GM21447 (cell line): ENCODE data around the gene CDH23.

ENCODE experiments used
- ATAC-seq: cut with Tn5 transposase; IDR thresholded peaks from one replicate; pipeline ENCODE4 v1.9.1; 2021; ENCODE audit not compliant: unreplicated experiment

CDH23 gene

GRCh38 chr10:71746344-71747037 is 349.8 kb downstream of the CDH23 start:
- no peak for ATAC-seq

DNA sequence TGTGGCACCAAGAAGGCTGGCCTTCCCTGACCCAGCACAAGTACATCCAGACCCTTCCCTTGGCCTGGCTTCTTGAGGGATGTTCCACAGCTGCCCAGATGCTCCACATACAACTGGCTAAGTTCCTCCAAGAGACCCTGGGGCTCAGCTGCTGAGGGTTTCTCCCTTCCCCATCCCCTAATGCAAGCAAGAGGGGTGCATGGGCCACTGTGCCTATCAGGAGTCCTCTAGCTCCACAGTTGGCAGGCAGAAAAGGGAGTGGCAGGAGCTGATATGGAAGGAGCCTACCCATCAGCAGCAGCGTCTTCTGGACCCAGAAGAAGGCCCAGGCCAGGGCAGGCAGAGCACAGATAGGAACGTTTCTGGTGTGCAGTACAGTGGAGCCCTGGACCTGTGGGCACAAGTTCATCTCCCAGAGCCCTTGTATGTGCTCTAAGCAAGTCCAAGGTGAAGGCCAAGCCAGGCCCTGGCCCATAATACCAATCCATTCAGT is 350.4 kb downstream of the CDH23 start:
- no peak for ATAC-seq

DNA sequence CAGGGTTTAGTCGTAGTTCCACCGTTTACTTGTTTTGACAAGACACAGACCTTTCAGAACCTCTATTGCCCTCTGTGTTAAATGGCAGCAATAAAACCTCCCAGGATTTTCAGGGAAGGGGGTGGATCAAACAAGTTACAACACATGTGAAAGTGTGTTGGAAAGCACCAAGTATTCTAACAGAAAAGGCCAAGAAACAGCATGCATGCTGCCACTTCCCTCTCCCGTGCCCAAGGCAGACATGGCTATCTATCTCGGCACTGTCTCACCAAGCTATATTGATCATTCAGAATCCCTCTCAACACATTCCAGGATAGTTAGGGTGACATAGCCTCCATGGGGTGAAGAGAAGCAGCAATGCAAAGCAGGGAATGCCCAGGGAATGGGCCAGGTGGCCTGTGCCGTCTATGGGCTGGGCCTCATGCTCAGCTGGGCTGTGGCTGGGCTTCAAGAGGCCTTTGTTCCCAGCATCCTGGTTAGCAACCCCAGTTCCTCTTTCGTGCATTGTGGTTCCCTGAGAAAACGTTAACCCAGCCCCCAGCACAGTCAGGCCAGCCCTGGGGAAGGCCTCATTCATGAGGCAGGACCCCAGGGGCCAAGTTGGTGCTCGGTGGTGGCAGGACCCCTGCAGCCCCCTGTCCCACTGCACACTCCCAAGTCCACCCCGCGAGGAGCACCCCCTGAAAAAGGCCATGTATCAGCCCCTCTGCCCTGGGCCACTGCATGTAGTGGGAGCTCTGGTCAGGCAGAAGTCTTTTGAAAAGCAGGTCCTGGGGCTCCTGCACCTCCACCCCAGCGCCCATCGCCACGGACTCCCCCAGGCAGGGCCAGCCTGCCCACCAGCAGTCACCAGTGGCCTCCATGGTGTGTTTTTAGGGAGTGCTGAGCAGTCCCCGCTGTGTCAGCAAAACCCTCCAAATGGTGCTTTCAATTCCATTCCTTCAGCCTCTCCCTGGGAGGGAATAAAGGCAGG is 351.1 kb downstream of the CDH23 start:
- no peak for ATAC-seq

GRCh38 chr10:71748671-71749191 is 352.0 kb downstream of the CDH23 start:
- peak; percentile 54 for ATAC-seq

DNA sequence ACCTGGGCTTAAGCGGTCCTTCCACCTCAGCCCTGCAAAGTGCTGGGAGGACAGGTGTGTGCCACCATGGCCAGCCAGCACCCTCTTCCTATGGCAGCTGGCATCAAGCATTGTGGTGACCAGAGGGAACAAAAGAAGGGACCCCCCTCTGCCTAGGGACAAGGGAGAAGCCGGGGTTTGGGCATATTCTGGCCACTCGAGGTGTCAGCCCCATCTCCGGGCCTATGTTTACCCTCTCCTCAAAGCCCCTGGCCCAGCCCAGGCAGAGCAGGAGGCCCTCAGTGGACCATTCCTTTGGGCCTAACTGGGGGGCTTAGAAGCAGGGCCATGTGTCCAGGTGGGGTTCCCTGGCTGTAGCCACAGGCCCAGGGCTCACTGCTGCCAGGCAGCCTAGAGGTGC is 352.7 kb downstream of the CDH23 start:
- ATAC-seq = no peak

DNA sequence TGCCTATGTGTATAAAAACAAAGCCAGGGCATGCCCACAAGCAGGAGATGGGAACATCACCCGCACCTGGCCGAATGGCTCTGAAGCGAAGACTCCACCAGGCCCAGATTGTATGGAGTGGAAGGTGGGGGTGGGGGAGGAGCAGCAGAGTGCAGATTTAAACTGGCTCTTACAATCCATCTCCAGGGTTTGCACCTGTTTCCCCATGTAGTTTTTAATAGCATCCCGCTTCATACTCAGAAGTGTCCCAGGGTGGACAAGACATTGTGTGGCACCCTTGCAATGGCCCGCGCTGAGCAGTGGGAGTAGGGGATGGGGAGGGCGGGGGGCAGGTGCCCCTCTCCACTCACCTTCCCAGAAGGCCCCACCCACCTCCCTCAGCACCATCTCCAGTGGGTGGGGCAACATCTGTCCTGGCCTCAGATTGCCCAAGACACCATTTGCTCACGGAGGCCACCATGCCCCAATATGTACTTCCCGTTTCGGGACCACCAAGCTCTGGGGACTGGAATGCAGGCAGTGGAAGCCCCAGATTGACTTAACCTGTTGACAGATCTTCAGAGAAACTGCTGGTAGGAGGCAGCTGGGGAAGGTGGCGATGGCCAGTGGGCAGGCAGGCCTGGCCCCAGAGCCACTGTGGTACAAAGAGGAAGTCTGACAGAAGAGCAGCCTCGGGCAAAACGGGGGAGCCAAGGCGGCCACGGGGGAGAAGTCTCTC is 353.6 kb downstream of the CDH23 start:
- ATAC-seq = no peak

DNA sequence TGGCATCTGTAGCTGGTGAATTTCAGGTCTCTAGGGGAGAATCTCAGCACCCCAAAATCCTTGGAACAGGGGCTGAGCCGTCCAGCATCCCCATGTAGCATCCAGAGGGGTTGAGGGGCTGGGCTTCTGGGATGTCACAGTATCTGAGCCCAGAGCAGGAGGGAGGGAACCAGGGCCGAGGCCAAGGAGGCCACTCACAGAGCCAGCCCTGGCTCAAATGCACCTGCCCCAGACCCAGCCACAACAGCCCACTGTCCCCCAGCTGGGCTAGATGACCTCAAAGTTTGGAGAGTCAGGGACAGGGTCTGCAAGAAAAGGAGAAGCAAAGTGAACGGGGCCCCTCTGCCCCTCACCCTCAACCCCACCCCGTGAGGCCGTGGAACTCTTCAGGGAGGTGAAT is 354.3 kb downstream of the CDH23 start:
- ATAC-seq = no peak

- ATAC-seq = no peak
These were observed 354.9 kb downstream of the CDH23 start for GRCh38 chr10:71751515-71752224.

- peak; percentile 34 for ATAC-seq
These were observed 355.8 kb downstream of the CDH23 start for GRCh38 chr10:71752391-71753090.

GRCh38 chr10:71753091-71753959 is 356.6 kb downstream of the CDH23 start:
- no peak for ATAC-seq

GRCh38 chr10:71753960-71754505 is 357.3 kb downstream of the CDH23 start:
- ATAC-seq = no peak

DNA sequence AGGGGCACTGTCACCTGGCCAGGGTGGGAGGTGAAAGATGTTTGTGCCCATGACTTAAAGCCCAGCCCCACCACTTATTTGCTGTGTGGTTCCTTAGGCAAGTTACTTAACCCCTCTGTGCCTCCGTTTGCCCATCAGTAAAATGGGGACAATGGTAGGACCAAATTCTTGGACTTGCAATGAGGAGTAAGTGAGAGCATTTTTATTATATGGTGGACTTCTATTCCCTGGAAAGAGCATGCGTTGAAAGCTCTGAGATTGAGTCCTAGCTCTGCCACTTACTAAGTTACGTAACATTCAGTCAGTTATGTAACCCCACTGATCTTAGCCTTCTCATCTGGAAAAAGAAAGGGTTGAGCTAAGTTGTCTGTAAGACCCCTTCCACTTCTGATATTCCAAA is 357.8 kb downstream of the CDH23 start:
- no peak for ATAC-seq

DNA sequence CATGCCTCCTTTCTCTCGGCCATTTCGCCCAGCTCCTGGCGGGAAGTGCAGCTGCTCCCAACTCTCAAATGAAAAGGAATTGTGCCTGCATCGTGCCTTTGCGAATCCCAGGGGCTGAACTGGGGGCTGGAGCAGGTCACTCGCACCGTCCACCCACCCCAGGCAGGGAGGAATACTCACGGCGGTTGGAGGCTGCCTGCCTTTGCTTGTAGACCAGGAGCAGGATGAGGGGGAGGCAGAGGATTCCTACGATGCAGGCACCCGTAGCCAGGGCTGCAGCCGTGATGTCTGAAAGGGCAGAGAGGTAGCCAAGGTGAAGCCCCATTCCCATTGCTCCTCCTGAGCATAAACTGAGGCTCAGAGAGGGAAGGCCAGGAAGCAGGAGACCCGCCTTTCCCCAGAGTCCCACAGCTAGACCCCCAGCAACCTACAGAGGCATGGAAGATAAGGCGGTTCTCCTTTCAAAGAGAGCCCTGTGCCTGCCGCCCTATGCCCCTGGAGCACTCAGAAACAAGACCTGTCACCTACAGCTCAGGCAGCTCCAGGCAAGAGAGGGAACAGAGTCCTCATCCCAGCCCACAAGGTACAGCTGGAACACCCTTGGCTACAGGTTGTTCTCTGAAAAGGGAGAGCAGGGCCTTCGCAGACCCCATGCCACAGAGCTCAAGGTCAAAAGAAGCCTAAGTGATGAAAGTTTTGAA is 358.6 kb downstream of the CDH23 start:
- no peak for ATAC-seq

- no peak for ATAC-seq
These were observed 359.8 kb downstream of the CDH23 start for GRCh38 chr10:71756311-71757191.

GRCh38 chr10:71757399-71757922 is 360.7 kb downstream of the CDH23 start:
- ATAC-seq = no peak

DNA sequence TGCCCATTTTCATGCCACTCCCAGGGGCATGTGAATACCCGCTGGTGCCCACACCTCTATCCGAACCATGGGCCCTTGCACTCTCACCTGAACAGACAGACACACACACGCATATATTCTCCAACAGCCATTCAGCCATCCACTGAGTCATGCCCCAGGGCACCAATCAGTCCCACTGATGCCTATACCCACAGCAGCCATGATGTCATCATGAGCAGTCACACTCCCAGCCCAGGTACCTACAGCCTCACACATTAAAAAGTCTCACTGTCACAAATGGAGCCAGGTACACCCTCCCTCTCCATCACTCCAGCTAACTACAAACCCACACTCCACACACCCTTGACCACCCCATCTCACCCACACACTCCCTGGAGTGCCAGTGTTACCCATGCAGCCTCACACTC is 364.4 kb downstream of the CDH23 start:
- no peak for ATAC-seq
